Breast epithelium (tissue), 3 donors: ENCODE data around the gene DCUN1D4.

Experiments used
- POLR2A ChIP-seq: fragments of 450-650 bp; IDR thresholded peaks from one replicate; pipeline ENCODE4 v1.6.1; 2016; ENCODE audit warnings: antibody characterized with exemption, mild to moderate bottlenecking, moderate library complexity
- POLR2AphosphoS5 ChIP-seq, 3 donors: sonication (generic); formaldehyde crosslinking; IDR thresholded peaks; one replicate each; pipeline ENCODE4 v1.6.1; 2017; ENCODE audit warnings: antibody characterized with exemption in 3 of 3
- TF ChIP-seq, protein P1 (sequence below), 3 donors: fragments of 450-650 bp; IDR thresholded peaks; one replicate each; pipeline ENCODE4 v1.5.1; 2016 to 2017; ENCODE audit warnings: antibody characterized with exemption in 3 of 3, mild to moderate bottlenecking in 3 of 3, moderate library complexity in 3 of 3

DNA sequence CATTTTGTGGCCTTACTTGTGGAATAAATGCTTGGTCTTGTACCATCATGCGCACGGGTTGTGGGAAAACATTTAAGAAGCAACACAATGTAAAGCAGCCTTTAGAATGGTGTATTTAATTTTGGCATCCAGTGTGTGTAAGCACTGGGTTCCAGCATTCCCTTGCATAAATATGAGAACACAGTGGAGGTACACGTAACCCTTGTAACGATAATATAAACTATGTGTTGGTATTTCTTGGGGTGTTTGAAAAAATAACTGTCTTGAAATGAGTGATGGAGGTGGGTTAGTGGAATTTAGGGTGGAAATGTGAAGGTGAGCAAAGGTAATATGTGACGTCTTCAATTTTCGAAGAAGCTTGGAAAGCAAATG lies 2.1 kb downstream of the DCUN1D4 start:
- TF ChIP-seq, protein P1, sequence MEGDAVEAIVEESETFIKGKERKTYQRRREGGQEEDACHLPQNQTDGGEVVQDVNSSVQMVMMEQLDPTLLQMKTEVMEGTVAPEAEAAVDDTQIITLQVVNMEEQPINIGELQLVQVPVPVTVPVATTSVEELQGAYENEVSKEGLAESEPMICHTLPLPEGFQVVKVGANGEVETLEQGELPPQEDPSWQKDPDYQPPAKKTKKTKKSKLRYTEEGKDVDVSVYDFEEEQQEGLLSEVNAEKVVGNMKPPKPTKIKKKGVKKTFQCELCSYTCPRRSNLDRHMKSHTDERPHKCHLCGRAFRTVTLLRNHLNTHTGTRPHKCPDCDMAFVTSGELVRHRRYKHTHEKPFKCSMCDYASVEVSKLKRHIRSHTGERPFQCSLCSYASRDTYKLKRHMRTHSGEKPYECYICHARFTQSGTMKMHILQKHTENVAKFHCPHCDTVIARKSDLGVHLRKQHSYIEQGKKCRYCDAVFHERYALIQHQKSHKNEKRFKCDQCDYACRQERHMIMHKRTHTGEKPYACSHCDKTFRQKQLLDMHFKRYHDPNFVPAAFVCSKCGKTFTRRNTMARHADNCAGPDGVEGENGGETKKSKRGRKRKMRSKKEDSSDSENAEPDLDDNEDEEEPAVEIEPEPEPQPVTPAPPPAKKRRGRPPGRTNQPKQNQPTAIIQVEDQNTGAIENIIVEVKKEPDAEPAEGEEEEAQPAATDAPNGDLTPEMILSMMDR (IDR thresholded peaks at IDR 0.05) = no peak
- no peak for TF ChIP-seq POLR2A
- TF ChIP-seq POLR2AphosphoS5 (IDR thresholded peaks at IDR 0.05) = no peak
